ENCODE results near the gene PLEKHG1.

PLEKHG1 gene

DNA sequence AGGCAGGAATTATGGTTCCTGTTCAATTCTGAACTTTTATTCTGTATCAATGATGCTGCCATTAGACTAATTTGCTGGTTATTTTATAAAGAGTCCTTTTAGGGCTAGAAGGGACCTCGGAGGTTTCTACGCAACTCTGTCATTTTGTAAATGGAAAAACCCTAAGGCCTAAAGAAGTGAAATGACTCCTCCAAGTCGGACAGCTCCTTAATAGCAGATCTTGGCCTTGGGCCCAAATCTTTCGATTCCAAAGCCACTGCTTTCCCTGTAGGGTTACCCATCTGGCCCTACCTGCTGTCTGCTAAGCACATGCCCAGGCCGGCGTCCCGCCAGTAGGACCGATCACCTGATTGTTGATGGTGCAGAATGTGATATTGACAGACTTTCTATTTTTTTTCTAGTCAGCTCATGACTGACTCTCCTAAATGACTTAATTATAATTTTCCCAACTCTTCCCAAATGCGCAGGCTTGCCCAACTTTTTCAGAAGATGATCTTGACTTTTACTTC is 40.2 kb downstream of the PLEKHG1 start:
- no peak for DNase-seq (ENCODE audit: low read depth in 2 of 2)

DNA sequence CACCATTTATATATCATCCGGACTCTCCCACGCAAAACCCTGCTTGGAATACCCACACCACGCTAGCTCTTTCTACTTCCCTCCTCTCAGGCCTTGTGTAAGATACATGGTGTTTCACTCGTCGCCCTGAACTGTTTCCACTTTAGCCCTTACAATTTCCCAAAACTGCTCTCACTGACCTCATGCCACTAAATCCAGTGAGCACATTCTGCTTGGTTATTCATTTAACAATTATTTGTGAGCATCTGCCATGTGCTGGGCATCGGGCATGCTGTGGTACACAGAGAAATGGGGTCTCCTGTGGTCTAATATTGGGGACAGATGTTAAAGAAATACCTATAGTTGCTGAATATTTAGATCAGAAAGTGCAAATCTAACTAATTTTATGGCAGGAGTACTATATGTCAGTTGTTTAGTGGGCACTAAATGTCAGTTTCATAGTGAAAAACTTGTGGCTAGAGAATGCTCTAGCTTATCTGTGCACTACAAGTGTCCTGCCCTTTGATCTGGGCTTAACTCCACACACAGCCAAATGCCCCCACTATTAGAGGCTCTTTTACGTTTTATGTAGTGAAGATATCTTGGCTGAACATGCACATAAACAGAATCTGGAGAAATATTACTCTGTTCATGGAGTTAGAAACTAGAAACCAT is 41.0 kb downstream of the PLEKHG1 start:
- no peak for DNase-seq (ENCODE audit: low read depth in 2 of 2)

DNA sequence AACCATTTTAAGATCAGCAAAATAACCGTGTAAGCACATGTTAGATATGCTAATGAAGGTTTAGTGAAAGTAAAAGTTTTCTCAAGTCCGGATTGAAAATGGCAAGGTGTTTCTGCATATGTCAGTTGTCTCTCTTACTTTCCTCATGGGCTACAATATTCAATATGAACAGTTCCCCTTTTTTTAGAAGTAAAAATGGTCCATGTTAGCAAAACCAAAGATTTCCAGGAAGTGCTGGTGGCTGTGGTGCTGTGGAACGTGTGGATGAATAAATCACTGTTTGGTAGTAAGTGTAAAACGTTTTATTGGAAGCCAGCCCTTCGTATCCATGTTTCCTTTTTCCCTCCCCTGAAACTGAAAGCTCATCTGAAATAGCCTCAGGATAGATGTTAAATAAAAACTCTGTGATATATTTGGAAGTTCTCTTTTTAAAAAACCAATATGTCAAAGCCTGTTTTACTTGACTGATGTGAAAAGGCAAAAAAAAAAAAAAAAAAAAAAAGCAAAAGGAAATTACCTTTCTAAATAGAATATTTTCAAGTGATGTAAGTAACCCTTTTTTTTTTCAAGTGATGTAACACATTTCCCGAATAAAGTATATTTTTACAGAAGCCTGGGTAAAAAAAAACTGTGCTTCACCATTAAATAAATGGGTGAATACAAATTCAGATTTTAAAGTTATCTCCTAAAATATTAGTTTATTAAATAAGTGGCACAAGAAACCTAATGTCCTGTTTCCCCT is 41.9 kb downstream of the PLEKHG1 start:
- DNase-seq (ENCODE audit: low read depth in 2 of 2) = no peak

DNA sequence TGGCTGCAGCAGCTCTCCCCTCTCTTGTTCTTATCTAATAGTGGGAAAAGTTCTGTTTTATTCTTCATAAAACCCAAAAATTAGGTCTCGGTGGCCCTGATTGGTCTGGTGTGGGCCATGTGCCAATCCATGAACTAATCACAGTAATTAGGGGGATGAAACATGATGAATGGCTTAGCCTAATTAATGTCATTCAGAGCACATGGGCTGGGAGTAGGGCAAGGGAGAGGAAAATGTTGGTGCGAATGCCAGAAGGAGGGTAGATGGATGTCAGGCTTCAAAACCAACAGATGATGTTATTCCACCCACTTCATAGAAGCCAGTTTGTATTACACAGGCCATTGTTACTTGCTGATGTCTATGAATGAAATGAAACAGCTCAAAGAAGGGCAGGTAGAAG is 46.5 kb downstream of the PLEKHG1 start:
- no peak for DNase-seq (ENCODE audit: low read depth in 2 of 2)

DNA sequence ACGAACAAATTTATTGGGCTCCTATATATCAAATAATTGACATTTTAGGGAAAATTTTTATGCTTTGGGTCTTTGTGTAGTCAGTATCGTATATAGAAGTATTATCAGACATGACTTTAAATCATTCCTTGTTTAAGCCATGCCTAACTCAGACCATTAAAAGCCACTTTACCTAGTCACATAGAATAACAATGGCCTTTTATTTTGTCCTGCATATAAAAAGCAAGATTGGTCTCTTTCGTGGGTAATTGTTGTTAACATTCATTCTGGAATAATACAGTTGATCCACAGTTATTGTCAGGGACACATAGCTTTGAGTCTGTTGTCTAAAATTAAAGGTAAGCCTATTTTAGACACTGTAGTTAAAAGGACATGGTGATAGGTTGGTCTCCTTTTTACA is 47.4 kb downstream of the PLEKHG1 start:
- no peak for DNase-seq (ENCODE audit: low read depth in 2 of 2)
